Kidney epithelial cell (primary cell): ENCODE results near the gene ZNF883. TPM values are rescaled to one million over a fixed set of nuclear protein-coding genes. Genes with fewer than 3 reads are reported as not detected.
A peak's percentile ranks its signal among the peaks of the same experiment; 100 is the strongest.

Experiments
- DNase-seq: peaks from one replicate; pipeline ENCODE4 v3.0.0-alpha.2; 2010; ENCODE audit warnings: low read depth
- H3K27me3 ChIP-seq: 2 replicates; pipeline ENCODE4 v1.6.0; 2011; ENCODE audit warnings: low read length; ENCODE audit not compliant: control insufficient read depth, insufficient read depth
- H3K36me3 ChIP-seq: 2 replicates; pipeline ENCODE4 v1.5.1; 2011; ENCODE audit warnings: low read length; ENCODE audit not compliant: control insufficient read depth, insufficient read depth
- H3K4me3 ChIP-seq: 2 replicates; pipeline ENCODE4 v1.5.1; 2011; ENCODE audit warnings: low read depth, mild to moderate bottlenecking, control low read depth, low read length
- CTCF ChIP-seq: IDR thresholded peaks from 2 replicates; pipeline ENCODE4 v1.5.1; 2011; ENCODE audit warnings: mild to moderate bottlenecking, moderate library complexity, low read length, control low read depth, inconsistent platforms; ENCODE audit not compliant: insufficient read depth, poor library complexity, severe bottlenecking
- total RNA-seq: library from RNA; depleted of rRNA; stranded (reverse); fragments of >200 nt; gene quantifications from 2 replicates; pipeline ENCODE4 v1.2.3, GENCODE V29; 2015

ZNF883 gene
- total RNA-seq, 1 donor from 2014 or later, result 2.7 TPM

GRCh38 chr9:112925058-112925641 lies 86.8 kb downstream of the ZNF883 start:
- Histone ChIP-seq H3K36me3 (no peaks in the 10 kb centered on the region), H3K4me3 (no peak overlapping the region), H3K27me3 (peaks cover 2% of the 10 kb centered on the region)
- peak; percentile 20 for TF ChIP-seq CTCF
- DNase-seq, result no peak

- Histone ChIP-seq H3K4me3 (no peak overlapping the region), H3K27me3 (peaks cover 2% of the 10 kb centered on the region), H3K36me3 (no peaks in the 10 kb centered on the region)
- peak; percentile 52 for TF ChIP-seq CTCF
- DNase-seq, result no peak
These were observed 90.4 kb downstream of the ZNF883 start for GRCh38 chr9:112921549-112921948.

GRCh38 chr9:112917987-112918362 lies 94.0 kb downstream of the ZNF883 start:
- Histone ChIP-seq H3K4me3 (no peak overlapping the region), H3K36me3 (no peaks in the 10 kb centered on the region), H3K27me3 (peaks cover 2% of the 10 kb centered on the region)
- TF ChIP-seq CTCF, result no peak
- no peak for DNase-seq

GRCh38 chr9:112917047-112917986 lies 94.7 kb downstream of the ZNF883 start:
- no peak for DNase-seq
- Histone ChIP-seq H3K36me3 (no peaks in the 10 kb centered on the region), H3K27me3 (peaks cover 2% of the 10 kb centered on the region), H3K4me3 (no peak overlapping the region)
- TF ChIP-seq CTCF, result no peak

- Histone ChIP-seq H3K27me3 (no peaks in the 10 kb centered on the region), H3K36me3 (no peaks in the 10 kb centered on the region), H3K4me3 (no peak overlapping the region)
- TF ChIP-seq CTCF, result no peak
- DNase-seq, result no peak
These were observed 97.5 kb downstream of the ZNF883 start for GRCh38 chr9:112914524-112914923.

GRCh38 chr9:112913326-112913725 lies 98.7 kb downstream of the ZNF883 start:
- DNase-seq, result no peak
- H3K4me3 ChIP-seq, result no peak overlapping the region
- TF ChIP-seq CTCF, result no peak
- no peaks in the 10 kb centered on the region for H3K27me3 ChIP-seq
- no peaks in the 10 kb centered on the region for H3K36me3 ChIP-seq
